HG02678 (cell line): Measurements from ENCODE around the gene LMNTD2.

Experiments
- ATAC-seq: cut with Tn5 transposase; IDR thresholded peaks from one replicate; pipeline ENCODE4 v1.9.1; 2021; ENCODE audit warnings: mild to moderate bottlenecking, moderate library complexity; ENCODE audit not compliant: unreplicated experiment

Gene LMNTD2

DNA sequence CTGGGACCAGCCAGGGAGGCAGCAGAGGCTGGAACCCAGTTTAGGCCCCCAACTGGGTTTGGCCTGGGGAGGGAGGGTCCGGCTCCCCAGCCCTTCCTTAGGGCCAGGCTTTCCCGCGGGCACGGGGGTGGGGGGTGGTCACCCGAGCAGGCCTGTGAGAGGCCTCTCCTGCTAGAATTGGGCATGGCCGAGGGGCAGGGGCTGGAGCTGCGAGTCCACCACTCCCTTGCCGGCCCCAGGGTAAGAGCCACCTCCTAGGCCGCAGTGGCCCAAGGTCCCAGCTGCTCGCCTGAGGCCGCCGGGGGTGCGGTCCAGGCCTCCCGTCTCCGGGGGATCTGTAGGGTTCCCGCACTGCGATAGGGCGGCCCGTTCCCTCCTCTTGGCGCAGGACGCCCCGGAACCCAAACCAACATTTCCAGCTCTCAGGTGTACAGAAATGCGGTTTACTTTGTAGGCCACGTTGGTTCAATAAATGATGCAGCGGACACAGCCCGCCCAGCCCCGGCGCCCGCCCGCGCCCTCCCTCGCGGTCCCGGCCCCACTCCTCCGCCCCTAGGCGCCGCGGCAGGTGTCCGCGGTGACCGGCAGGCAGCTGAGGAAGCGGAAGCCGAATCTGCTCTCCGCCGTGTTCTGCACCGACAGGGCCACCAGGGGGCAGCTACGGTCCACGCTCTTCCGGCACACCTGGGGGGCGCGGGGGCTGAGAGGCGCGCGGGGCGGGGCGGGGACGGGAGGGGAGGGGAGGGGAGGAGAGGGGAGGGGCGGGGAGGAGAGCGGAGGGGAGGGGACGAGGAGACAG is 5.9 kb downstream of the LMNTD2 start:
- ATAC-seq, result peak; percentile 67

DNA sequence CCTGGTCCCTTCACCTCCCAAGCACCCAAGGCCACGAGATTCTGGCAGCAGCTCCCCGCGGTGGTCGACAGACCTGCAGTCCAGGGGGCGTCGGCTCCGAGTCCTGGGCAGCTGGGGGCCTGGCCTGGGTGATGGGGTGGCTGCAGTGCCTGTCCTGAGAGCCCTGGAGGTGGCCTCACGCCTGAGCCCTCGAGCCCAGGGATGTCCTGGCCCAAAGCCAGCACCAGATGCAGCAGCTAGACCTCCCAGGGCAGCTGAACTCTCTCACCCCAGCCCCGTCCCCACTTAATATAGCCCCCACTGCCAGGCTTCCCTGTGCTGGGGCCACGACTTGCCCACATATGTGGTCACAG is 6.6 kb downstream of the LMNTD2 start:
- no peak for ATAC-seq

DNA sequence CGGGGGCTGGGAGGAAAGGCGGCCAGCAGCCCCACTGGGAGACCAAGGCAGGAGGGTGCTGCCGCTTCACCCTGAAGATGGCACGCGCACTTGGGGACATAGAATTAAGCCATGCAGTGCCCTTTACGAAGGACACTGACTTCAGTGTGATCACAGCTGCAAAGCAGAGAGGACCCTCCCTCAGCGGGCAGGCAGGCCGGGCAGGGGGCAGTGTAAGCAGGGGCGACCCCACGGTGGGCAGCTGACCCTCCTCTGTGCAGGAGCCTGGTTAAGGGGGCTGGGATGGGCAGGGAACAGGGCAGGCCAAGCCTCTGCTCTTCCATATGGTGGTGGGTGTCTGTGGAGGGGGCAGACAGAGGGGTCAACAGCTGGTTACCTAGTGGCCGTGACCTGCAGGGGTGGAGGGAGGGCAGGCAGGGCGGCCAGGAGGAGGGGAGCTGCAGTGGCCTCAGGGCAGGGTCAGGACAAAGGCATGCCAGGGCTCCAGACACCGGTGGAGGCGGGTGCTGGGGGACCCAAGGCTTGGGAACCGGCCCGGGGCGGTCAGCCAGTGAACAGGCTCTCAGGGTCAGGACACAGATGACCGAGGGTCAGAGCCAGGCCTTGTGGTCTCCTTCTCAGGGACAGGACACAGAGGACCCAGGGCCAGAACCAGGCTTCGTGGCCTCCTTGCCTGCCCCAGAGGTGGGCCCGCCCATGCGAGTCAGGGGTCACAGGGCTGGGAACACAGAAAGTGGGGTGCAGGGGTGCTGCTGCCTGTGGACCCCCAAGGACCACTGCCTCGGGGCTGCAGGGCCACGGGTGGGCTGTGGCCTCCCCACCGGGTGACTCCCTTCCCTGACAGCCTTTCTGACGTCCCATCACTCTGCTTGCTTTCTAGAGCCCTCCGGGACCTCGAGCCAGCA is 7.2 kb downstream of the LMNTD2 start:
- no peak for ATAC-seq

DNA sequence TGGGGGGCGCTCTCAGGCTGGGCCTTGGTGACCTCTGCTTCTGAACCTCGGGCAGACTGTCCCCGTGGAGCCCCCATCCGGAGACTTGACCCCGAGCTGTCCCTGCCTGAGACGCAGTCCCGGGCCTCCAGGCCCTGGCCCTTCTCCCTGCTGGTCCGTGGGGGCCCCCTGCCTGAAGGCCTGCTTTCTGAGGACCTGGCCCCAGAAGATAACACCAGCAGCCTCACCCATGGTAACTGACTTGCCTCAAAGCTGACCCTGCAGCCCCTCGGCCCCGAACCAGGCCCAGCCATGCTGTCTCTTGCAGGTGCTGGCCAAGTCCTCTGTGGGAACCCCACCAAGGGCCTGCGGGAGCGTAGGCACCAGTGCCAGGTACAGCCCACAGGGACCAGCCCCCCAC is 8.9 kb downstream of the LMNTD2 start:
- no peak for ATAC-seq

DNA sequence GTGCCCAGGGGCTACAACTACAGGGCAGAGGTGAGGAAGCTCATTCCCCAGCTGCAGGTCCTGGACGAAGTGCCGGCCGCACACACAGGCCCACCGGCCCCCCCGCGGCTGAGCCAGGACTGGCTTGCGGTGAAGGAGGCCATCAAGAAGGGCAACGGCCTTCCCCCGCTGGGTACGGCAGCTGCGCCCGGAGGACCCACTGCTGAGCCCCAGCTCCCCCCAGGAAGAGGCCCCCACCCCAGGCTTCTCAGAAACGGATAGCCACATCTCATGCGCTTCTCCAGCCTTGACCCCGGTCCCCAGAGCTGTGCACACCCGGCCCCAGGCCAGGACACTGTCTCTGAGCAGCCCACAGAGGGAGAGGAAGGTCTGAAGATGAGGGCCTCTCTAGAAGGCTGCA is 9.4 kb downstream of the LMNTD2 start:
- ATAC-seq, result no peak

DNA sequence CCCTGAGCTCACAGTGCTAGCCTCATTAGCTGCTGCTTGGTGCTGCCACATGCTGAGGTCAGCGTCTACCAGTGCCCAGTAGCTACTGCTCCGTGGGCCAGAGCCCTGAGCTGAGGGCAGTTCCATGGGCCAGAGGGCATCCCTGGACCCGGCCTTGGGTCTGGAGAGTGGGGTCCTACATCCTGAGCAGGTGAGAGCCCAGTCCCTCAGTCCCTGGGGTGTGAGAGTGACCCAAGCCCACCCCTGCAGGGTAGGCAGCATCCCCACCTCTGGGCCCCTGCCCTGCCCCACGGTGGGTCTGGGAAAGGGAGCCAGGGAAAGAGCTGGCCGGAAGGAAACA is 9.8 kb downstream of the LMNTD2 start:
- ATAC-seq, result no peak

DNA sequence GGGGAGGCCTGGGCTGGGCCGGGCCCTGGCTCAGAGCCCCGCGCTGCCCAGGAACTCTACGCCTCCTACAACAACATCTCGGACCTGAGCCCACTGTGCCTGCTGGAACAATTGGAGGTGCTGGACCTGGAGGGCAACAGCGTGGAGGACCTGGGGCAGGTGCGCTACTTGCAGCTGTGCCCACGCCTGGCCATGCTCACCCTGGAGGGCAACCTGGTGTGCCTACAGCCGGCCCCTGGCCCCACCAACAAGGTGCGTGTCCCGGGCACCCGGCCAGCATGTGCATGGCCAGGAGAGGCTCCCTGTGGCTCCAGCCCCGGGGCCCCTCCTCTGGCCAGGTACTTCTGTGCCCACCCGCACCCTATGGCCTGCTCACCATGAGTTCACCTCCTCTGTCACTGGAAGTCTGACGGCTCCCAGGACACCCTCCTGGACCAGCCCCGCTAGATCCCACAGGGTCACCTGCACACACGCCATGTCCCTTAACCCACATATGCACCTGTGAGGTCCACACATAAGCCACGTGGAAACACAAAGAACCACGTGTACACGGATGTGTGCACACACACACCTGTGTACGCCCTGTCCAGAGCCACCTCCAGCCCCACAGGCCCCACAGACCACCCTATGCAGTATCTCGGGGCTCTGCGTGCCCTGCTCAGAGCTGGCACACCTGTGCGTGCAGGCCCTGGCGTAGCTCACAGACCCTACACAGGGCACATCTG is 10.4 kb downstream of the LMNTD2 start:
- no peak for ATAC-seq

DNA sequence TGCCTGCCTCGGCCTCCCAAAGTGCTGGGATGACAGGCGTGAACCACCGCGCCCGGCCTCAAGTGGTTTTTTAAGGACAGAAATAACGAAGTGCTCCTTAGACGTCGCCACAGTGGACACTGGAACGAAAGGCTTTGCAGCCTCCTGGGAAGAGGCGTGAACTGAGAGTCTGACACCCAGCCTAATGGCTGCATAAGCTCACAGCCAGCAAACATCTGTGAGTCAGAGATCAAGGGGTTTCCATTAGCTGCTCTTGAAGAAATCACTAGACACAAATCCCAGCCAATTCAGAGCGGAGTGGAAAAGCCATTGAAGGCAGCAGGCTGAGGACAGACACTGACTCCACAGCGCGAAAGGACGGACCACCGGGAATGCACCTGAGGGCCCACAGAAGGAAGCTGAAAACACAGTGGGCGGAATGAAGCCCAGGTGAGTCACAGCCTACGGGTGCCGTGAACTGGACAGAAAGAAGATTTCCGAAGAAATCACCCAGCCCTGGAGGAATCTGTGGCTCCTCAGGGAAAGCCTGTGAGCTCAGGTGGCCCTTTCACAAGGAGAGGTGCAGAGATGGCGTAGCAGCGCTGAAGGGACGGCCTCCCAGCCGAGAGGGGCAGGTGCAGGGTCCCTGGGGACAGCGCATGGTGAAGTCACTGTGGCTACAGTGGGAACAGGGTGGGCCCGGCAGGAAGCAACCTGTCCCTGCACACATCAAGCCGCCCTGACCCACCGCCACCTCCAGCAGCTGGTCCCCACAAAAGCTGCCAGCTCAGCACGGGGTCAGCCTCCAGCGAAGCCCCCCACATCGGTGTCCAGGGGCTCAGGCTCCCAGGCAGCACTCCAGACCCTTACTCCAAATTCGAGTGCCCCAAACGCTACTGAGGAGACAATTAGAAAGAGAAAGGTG is 11.6 kb downstream of the LMNTD2 start:
- ATAC-seq, result no peak

DNA sequence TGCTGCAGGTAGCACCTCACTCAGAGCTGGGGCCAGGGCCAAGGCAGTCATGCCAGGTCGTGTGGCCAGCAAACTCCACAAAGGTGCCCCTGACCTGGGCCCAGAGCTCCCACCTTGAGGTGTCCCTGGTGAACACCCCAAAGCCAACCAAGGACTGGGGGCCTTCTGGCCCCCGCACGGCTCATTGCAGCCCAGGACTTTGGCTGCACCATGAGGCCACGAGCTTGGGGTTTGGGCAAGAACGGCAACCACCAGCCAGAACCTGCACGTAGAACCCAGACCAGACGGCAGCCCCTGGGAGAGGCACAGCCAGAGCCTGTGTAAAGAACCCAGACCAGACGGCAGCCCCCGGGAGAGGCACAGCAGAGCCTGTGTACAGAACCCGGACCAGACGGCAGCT is 15.4 kb downstream of the LMNTD2 start:
- no peak for ATAC-seq

DNA sequence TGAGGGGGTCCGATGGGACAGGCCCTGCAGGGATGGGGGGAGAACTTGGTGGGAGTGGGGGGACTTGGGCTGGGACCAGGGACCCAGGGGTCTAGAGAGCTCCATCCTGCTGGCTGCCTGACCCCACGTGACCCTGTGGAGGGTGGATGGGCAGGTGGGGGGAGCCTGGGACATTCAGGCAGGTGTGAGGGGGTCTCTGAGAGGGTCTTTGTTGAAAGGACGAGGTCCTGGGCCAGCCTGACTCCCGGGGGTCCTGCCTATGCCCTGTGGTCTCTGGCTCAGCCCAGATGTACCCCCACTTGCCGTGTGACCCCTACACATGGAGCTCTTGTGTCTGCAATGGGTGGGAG is 15.7 kb downstream of the LMNTD2 start:
- ATAC-seq, result no peak

DNA sequence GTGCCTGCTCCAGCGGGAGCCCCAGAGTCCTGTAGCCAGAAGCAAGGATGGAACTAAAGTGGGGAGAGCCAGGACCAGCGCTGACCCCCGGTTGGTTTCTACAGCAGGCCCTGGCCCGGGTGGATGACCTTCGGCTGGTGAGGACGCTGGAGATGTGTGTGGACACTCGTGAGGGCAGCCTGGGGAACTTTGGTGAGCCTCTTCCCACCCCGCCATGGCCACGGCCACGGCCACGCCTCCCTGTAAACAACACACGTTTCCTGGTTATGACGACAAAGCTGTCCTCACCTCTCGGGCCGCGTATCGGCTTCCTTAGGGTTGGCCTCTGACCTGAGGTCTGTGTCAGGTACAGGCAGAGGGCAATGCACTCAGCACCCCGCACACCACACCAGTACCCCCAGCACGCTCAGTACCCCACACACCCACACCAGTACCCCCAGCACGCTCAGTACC is 19.1 kb downstream of the LMNTD2 start:
- ATAC-seq, result no peak

DNA sequence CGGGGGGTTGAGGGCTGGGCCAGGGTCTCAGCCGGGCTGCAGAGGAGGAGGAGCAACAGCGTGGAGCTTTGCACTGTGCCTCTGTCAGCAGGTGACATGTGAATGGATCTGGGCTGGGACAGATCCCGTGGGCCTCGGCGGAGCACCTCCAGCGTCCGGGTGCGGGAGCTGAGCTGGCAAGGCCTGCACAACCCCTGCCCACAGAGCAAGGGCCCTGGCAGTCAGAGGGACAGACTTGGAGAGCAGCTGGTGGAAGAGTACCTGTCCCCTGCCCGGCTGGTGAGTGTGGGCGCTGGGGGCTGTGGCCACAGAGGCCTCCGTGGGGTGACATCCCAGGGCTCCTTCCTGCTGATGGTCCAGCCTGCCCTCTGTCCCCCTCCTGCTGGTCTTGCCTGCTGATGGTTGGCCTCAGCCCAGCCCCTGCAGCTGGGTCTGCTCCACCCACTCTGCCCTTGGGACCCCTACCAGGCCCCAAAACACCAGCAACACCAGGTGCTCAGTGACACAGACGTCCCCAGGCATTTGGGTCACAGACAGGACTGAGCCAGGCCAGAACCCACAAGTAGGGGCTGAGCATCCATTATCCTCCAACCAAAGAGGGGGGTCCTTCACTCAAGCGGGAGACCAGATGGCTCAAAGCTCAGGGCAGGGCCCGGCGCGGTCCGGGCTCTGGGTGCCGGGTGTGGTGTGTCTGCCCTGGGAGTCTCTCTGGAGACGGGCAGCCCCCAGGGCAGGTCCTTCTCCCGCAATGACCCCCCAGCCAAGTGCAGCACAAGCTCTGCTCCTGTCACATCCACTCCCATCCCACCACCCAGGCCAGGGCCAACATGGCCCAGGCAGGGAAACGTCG is 19.7 kb downstream of the LMNTD2 start:
- ATAC-seq, result no peak

DNA sequence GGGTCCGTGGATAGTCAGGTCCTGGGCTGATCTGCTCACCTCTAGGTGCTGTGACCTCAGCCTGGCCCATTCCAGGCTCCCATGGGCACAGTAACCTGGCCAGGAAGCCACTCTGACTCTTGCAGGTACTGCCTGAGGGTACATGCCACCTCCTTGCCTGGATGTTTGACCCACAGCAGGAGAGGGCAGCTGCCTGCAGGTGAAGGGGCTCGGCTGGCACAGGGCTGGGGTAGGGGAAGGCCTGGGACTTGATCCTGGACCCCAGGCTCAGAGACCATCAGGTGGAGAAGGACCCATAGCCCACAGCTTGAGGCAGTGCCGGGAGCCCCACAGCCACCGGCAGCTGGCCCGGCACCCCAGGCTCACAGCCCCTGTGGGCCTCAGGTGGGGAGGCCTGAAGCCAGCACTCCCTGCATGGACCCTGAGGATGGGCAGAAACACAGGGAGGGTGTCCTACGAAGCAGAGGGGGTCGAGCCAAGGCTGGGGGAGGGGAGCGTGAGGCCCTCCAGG is 20.5 kb downstream of the LMNTD2 start:
- no peak for ATAC-seq

DNA sequence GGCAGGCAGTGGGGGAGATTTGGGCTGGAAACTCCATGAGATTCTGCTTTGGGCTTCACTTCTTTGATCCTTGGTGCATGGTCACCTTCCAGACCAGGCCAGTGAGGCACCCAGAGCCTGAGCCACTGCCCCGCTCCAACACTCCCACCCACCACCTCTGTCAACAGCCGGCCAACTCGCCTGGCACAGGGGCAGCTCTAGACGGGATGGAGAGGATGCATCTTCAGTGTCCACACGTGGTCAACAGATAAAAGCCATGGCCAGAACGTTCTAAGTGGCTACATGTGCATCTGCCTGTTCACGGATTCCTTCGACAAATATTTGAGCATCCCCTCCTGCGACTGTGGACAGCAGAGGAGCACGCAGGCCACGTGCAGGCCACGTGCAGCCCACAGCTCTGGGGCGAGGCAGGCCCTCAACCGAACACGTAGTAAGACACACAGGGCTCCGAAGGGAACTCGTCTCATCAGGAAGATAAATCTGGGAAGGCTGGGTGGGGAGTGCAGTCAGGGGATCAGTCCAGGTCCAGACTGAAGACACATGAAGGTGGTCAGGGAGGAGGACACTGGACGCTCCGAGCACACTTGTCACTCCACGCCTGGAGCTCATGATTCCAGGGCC is 22.0 kb downstream of the LMNTD2 start:
- no peak for ATAC-seq

DNA sequence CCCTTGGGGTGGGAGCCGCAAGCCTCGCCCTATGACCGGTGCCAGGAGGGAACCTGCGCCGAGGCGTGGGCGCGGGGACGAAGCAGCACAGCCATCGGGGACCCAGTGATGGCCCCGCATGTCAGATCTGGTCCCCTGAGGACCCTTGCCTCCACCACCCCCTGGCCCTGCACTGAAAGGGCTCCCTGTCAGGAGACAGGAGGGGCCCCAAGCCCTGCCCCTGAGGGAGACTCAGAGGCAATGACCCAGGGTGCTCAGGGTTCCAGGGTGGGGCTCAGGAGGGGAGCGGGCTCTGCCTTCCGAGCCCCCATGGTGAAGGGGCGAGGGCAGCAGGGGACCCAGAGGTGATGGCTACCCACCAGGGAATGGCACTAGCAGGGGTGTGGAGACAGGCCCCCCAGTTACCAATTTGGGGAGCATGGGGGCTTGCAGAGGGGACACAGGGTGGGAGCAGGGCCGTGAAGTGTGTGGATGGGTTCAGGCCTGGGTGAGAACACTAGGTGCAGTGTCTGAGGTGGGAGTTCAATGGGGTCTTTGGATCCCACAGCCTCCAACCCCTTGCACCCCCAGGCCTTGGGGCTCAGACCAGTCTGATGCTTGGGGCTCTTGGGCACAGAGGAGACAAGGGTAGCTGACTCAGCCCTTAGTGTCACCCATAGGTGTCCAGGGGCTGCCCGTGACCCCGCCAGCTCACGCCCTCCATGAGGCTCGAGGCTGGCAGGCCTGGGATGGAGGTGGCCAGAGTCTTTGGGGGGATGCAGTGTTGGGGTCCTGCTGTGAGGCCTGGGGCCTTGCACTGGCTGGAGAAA is 22.7 kb downstream of the LMNTD2 start:
- no peak for ATAC-seq

DNA sequence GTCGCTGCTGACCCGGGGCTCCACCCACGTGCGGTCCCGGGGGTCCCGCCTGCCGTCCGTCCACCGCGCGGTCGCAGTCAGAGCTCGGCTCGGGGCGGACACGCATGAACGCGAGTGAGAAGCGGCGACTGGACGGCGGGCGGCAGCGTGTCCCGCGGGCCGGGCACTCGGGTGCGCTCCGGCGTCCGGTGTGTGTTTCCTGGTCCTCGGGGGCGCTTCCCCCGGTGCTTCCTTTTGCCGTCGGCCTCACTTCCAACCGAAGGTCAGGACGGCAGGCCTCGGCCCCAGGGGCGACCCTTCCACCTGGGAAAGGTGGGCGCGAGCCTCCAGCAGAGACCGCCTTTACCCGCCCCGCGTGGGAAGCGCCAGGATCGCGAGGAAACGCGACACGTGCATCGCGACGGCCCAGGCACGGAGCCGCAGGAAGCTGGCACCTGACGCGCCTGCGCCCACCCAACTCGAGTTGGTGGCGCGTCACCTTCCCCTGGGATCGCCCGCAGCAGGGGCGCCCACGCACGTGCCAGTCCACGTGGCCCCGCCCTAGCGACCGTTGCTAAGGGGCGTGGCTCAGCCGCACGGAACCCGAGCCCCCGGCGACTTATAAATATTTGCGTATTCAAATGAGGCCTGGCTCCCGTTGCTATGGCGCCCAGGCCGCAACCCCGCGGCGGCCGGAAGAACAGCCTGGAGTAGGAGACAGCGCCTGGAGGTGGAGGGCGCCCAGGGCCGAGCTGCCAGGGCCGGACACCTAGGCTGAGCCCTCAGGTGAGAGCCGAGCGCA is 23.5 kb downstream of the LMNTD2 start, which contains the start of gene LRRC56:
Gene LRRC56 (plus strand): TSS at position 687 of the 781 bp plus-strand sequence. CDS start 3,158 bp downstream, outside the sequence.
- peak; percentile 52 for ATAC-seq
